Glutamatergic neuron (in vitro differentiated cells): ENCODE data around the gene POU2AF3. TPM values are rescaled to one million over a fixed set of nuclear protein-coding genes. Genes with fewer than 3 reads are reported as not detected.

Experiments used
- DNase-seq: peaks from one replicate; pipeline ENCODE4 v3.0.0; 2022
- H3K27ac Mint-ChIP-seq: one replicate; pipeline ENCODE4 v1.8.0; 2020; ENCODE audit warnings: mild to moderate bottlenecking, mixed read lengths, inconsistent platforms; ENCODE audit not compliant: unreplicated experiment
- H3K27me3 Mint-ChIP-seq: one replicate; pipeline ENCODE4 v1.8.0; 2020; ENCODE audit warnings: mild to moderate bottlenecking, moderate library complexity, mixed read lengths, inconsistent platforms; ENCODE audit not compliant: unreplicated experiment
- H3K36me3 Mint-ChIP-seq: one replicate; pipeline ENCODE4 v1.8.0; 2020; ENCODE audit warnings: mild to moderate bottlenecking, mixed read lengths, inconsistent platforms; ENCODE audit not compliant: unreplicated experiment
- H3K4me1 Mint-ChIP-seq: one replicate; pipeline ENCODE4 v1.8.0; 2020; ENCODE audit warnings: mild to moderate bottlenecking, low read depth, mixed read lengths, inconsistent platforms; ENCODE audit not compliant: unreplicated experiment
- H3K4me3 Mint-ChIP-seq: one replicate; pipeline ENCODE4 v1.8.0; 2020; ENCODE audit warnings: mild to moderate bottlenecking, mixed read lengths, inconsistent platforms; ENCODE audit not compliant: unreplicated experiment
- H3K9me3 Mint-ChIP-seq: one replicate; pipeline ENCODE4 v1.8.0; 2020; ENCODE audit warnings: mild to moderate bottlenecking, moderate library complexity, mixed read lengths, inconsistent platforms; ENCODE audit not compliant: unreplicated experiment
- total RNA-seq: library from RNA; stranded (reverse); fragmentation: NEBNext Ultra II Directional; extraction: Animal tissue kit (Norgen Biotek cat#: 25700); gene quantifications from one replicate; pipeline ENCODE4 v1.2.1, GENCODE V29; 2021; ENCODE audit not compliant: unreplicated experiment
- TF ChIP-seq, protein P1 (sequence below): fragments of 200-600 bp; sonication (generic); IDR thresholded peaks from one replicate; pipeline ENCODE4 v1.5.0; 2021; ENCODE audit not compliant: partially characterized antibody, unreplicated experiment

POU2AF3 gene
- total RNA-seq, 1 donor from 2014 or later = not detected

DNA sequence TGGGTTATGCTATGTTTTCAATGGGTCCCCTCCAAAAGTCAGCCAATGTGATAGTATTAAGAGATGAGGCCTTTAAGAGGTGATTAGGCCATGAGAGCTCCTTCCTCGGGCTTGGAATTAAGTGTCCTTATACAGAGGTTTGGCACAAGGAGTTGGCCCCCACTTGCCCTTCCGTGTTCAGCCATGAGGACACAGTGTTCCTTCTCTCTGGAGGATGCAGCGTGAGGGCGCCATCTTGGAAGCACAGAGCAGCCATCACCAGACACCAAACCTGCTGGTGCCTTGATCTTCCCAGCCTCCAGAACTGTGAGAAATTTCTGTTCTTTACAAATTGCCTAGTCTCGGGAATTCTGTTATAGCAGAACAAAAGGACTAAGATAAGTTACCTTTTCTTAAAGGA lies 26.9 kb downstream of the POU2AF3 start:
- Mint-ChIP-seq H3K36me3 (no peaks in the 10 kb centered on the region), H3K27me3 (peaks cover 2% of the 10 kb centered on the region), H3K27ac (no peak overlapping the region), H3K9me3 (no peaks in the 10 kb centered on the region), H3K4me1 (no peaks in the 10 kb centered on the region), H3K4me3 (no peak overlapping the region)
- TF ChIP-seq, protein P1, sequence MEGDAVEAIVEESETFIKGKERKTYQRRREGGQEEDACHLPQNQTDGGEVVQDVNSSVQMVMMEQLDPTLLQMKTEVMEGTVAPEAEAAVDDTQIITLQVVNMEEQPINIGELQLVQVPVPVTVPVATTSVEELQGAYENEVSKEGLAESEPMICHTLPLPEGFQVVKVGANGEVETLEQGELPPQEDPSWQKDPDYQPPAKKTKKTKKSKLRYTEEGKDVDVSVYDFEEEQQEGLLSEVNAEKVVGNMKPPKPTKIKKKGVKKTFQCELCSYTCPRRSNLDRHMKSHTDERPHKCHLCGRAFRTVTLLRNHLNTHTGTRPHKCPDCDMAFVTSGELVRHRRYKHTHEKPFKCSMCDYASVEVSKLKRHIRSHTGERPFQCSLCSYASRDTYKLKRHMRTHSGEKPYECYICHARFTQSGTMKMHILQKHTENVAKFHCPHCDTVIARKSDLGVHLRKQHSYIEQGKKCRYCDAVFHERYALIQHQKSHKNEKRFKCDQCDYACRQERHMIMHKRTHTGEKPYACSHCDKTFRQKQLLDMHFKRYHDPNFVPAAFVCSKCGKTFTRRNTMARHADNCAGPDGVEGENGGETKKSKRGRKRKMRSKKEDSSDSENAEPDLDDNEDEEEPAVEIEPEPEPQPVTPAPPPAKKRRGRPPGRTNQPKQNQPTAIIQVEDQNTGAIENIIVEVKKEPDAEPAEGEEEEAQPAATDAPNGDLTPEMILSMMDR = no peak
- no peak for DNase-seq

GRCh38 chr11:111326824-111327223 lies 28.5 kb downstream of the POU2AF3 start:
- no peak overlapping the region for H3K27ac Mint-ChIP-seq
- no peaks in the 10 kb centered on the region for H3K4me1 Mint-ChIP-seq
- no peak overlapping the region for H3K4me3 Mint-ChIP-seq
- DNase-seq = no peak
- TF ChIP-seq, protein P1 = no peak
- H3K27me3 Mint-ChIP-seq = peaks cover 2% of the 10 kb centered on the region
- no peaks in the 10 kb centered on the region for H3K36me3 Mint-ChIP-seq
- H3K9me3 Mint-ChIP-seq = no peaks in the 10 kb centered on the region

DNA sequence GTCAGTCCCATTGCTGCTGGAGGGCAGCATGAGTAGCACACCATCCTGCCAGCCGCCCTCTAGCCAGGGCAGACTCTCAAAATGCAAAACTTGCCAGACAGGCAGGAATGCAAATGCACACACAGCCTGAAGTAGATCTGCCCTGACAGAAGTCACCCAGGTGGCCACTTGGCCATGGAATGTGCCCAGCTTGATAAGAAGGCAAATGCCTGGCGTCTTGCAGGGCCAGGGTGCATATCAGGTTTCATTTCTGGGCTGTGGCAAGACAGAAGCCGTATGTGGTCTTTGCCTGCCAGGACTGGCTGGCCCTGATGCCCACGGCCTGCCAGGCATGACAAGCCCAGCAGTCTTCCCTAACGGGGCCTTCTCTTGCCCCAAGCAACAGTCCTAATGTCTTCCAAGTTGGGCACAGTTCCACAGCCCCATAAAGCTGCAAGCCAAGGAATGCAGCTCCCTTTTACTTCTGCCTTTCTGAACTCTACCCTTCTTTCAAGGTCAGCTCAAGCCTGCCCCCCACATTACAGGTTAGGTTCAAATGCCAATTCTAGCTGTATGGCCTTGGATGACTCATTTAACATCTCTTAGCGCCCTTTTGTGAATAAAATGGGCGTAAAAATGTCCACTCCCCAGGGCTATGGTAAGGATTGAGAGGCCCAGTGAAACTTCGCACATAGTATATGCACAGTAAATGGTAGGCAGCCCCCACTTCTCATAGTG lies 29.7 kb downstream of the POU2AF3 start:
- Mint-ChIP-seq H3K4me1 (no peaks in the 10 kb centered on the region), H3K27ac (no peak overlapping the region), H3K4me3 (no peak overlapping the region), H3K9me3 (no peaks in the 10 kb centered on the region), H3K36me3 (no peaks in the 10 kb centered on the region), H3K27me3 (peaks cover 2% of the 10 kb centered on the region)
- no peak for DNase-seq
- TF ChIP-seq, protein P1 = no peak

DNA sequence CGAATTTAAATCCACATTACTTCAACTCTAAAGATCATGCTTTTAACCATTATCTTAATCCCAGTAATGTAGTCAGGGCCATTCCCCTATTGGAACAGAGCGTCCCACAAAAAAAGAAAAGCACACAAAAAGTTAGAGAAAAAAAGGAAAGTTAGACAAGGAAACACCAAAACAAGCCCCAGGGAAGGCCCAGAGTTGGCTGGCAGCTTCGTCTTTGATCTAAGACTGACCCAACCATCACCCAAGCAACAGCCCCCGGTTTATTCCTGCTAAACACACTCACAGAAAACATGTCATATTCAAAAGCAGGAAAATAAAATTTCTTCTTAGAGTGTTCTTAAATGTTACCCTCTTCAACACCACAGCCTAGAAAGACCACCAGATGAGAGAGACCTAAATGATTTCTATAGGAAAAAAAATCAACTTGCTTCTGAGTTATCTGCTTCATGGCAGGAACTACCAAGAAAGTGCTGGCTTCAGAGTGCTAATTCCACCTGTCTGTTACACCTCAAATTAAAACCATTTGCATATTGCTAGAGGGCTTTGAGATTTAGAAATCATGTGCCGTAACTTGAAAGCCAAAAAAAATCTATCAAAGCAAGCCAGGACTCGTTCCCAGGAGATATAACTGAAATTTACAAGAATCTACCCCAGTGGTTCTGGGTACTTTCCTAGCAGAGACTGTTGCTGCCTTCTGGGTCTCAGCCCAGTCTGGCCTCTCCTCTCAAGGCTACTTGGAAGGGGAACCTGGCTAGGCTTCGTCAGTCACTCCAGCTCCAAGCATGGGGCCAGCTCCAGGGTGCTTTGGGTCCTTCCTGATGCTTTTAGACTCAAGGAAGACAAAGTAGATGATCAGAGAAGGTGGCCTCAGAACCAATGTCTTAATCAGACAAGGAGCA lies 31.2 kb downstream of the POU2AF3 start:
- no peaks in the 10 kb centered on the region for H3K4me1 Mint-ChIP-seq
- no peak overlapping the region for H3K4me3 Mint-ChIP-seq
- peaks cover 2% of the 10 kb centered on the region for H3K27me3 Mint-ChIP-seq
- no peaks in the 10 kb centered on the region for H3K36me3 Mint-ChIP-seq
- no peak overlapping the region for H3K27ac Mint-ChIP-seq
- no peak for DNase-seq
- no peaks in the 10 kb centered on the region for H3K9me3 Mint-ChIP-seq
- TF ChIP-seq, protein P1 = no peak
